ENCODE measurements around the gene ITFG2.
"Not testable (repeated sequence)": the region's sequence is repeated elsewhere in the genome, so short reads cannot be mapped to it uniquely, and the experiment has no call there.

ITFG2 gene

DNA sequence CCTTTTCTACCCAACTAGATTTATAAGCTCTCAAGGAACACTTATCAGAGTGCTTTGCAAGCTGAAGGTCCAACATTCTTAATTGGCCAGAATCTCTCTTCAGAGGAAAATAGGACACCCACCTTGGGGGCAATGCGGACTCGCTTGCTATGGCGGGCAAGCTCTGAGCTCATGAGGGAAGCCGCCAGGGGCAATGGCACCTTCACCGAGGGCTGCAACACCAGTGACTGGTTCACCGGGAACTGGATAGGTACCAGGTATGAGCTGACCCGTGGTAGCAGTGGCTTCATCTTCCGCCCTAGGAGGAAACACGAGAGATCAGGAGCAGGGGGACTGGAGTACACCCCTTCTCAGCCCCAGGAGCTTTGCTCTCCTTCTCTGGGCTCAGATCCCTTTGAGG is 51.7 kb downstream of the ITFG2 start:
- no peak for DNase-seq

DNA sequence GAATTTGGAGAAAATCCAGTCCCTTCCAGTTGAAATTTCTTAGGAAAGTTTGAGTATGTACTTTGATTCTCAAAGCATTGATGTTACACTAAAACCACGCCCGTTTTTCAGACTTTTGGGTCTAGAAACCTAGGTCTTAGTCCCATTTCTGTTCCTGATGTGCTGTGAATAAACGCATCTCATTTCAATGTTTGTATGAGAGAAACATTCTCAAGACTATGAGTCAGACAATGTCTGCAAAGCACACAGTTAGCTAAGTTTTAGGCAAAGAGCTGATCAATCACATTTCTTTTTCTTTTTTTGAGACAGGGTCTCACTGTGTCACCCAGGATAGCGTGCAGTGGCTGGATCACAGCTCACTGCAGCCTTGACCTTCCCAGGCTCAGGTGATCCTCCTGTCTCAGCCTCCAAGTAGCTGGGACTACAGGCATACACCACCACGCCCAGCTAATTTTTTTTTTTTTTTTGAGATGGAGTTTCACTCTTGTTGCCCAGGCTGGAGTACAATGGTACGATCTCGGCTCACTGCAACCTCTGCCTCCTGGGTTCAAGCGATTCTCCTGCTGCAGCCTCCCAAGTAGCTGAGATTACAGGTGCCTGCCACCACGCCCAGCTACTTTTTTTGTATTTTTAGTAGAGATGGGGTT is 56.6 kb downstream of the ITFG2 start:
- not testable (repeated sequence) for DNase-seq

Measured in NCI-H2029 treated with DMSO at 0.1 percent for 48 hours (cell line).